Adrenal gland (tissue), 12 donors: ENCODE results near the gene RYR1. TPM values are rescaled to one million over a fixed set of nuclear protein-coding genes. Genes with fewer than 3 reads are reported as not detected.

Experiments
- DNase-seq, 7 donors: peaks; one replicate each; pipeline ENCODE4 v3.0.0-alpha.2; 2019 to 2020
- H3K27ac ChIP-seq, 5 donors: fragments of 200-600 bp; sonication (generic) in 4 of 5; 1 replicate in 3 of 5; 2 replicates in 2 of 5; pipeline versions ENCODE4 v1.5.1 to v1.8.0; 2016 to 2020; ENCODE audit warnings: mild to moderate bottlenecking in 1 of 5
- H3K27me3 ChIP-seq: fragments of 200-600 bp; 2 replicates; pipeline ENCODE4 v1.8.0; 2021
- H3K36me3 ChIP-seq, 2 donors: fragments of 200-600 bp; replicated peaks in 1 of 2; 1 replicate in 1 of 2; 2 replicates in 1 of 2; pipeline versions ENCODE4 v1.5.1 to v1.8.0; 2018 to 2022
- H3K4me1 ChIP-seq, 2 donors: fragments of 200-600 bp; replicated peaks in 1 of 2; 1 replicate in 1 of 2; 2 replicates in 1 of 2; pipeline versions ENCODE4 v1.5.1 to v1.8.0; 2018 to 2021
- H3K4me3 ChIP-seq, 4 donors: fragments of 200-600 bp; sonication (generic) in 3 of 4; one replicate each; pipeline ENCODE4 v1.5.1; 2016 to 2018
- H3K9me3 ChIP-seq, 3 donors: fragments of 200-600 bp; sonication (generic) in 1 of 3; replicated peaks in 1 of 3; 1 replicate in 2 of 3; 2 replicates in 1 of 3; pipeline versions ENCODE4 v1.5.1 to v1.8.0; 2016 to 2021
- POLR2A ChIP-seq, 2 donors: fragments of 450-650 bp; IDR thresholded peaks; one replicate each; pipeline ENCODE4 v1.6.1; 2017; ENCODE audit warnings: antibody characterized with exemption in 2 of 2, mild to moderate bottlenecking in 2 of 2, moderate library complexity in 1 of 2
- WGBS, 4 donors: extraction: QIAGEN DNeasy Blood & Tissue Kit in 2 of 4; methylation state at CpG; one replicate each; pipeline versions ENCODE4 v1.1.5 to v1.1.7; 2013 to 2017; 5-methylcytosine and 5-hydroxymethylcytosine counted together
- intact Hi-C, 2 donors: fragments of 100-400 bp; cut with DNase I; formaldehyde crosslinking; loops; one replicate each; pipeline versions ENCODE4 v1.14.1 to v1.15.0; 2022 to 2023
- polyA plus RNA-seq, 3 donors: library from polyadenylated mRNA; stranded (reverse); fragments of 200-250 nt in 2 of 3; fragments of 350-450 nt in 1 of 3; fragmentation: Illumina TruSeq in 1 of 3; extraction: RNeasy Lipid Tissue Mini Kit (QIAGEN cat#74804) in 1 of 3; gene quantifications; one replicate each; pipeline ENCODE4 v1.2.3, GENCODE V29; 2013 to 2014
- total RNA-seq, 9 donors: library from RNA; depleted of rRNA in 4 of 9; stranded (reverse); fragments of >200 nt in 4 of 9; fragments of 120-200 nt in 1 of 9; fragmentation: NEBNext Ultra II Directional in 1 of 9; extraction: Animal tissue kit (Norgen Biotek cat#: 25700) in 1 of 9; gene quantifications; one replicate each; pipeline versions ENCODE4 v1.1.0 to v1.2.4, GENCODE V29; 2013 to 2023
- TF ChIP-seq, protein P1 (sequence below), 6 experiments: fragments of 450-650 bp in 4 of 6; fragments of 200-600 bp in 2 of 6; sonication (generic) in 1 of 6; IDR thresholded peaks; 1 replicate in 5 of 6; 2 replicates in 1 of 6; pipeline versions ENCODE4 v1.5.1 to v1.8.0; 2016 to 2021; ENCODE audit warnings: antibody characterized with exemption in 6 of 6, mild to moderate bottlenecking in 2 of 6, moderate library complexity in 1 of 6
- donor health status: healthy with polysubstance abuse.
- donor health status: Bipolar disorder and iron deficiency.
- donor health status: DM: yes; HTN: yes; CAD: no.
- donor health status: DM: no; HTN: no; CAD: no.
- donor health status: DM: no; HTN: no; CAD: no.
- donor health status: DM: yes; HTN: yes; CAD: no.

Gene RYR1
- total and polyA plus RNA-seq, 12 donors: 0.90 to 10.0 (median 3.2) TPM

DNA sequence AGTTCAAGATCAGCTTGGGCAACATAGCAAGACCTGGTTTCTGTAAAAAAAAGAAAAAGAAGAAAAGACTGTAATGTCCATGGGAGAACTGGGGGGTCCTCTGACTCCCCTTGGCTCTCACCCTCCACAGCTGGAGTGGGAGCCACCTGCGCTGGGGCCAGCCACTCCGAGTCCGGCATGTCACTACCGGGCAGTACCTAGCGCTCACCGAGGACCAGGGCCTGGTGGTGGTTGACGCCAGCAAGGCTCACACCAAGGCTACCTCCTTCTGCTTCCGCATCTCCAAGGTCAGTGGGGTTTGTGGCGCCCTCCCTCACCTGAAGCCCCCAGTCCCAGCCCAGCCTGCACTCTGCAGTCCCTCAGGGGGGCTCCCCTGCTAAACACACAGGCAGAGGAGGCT lies 14.7 kb downstream of the RYR1 start:
- Histone ChIP-seq H3K4me3 (no peak overlapping the region), H3K36me3 (no peaks in the 10 kb centered on the region), H3K27me3 (no peaks in the 10 kb centered on the region), H3K4me1 (no peaks in the 10 kb centered on the region), H3K9me3 (no peaks in the 10 kb centered on the region), H3K27ac (no peak overlapping the region)
- intact Hi-C loops: no loop called here
- TF ChIP-seq, protein P1, sequence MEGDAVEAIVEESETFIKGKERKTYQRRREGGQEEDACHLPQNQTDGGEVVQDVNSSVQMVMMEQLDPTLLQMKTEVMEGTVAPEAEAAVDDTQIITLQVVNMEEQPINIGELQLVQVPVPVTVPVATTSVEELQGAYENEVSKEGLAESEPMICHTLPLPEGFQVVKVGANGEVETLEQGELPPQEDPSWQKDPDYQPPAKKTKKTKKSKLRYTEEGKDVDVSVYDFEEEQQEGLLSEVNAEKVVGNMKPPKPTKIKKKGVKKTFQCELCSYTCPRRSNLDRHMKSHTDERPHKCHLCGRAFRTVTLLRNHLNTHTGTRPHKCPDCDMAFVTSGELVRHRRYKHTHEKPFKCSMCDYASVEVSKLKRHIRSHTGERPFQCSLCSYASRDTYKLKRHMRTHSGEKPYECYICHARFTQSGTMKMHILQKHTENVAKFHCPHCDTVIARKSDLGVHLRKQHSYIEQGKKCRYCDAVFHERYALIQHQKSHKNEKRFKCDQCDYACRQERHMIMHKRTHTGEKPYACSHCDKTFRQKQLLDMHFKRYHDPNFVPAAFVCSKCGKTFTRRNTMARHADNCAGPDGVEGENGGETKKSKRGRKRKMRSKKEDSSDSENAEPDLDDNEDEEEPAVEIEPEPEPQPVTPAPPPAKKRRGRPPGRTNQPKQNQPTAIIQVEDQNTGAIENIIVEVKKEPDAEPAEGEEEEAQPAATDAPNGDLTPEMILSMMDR (IDR thresholded peaks at IDR 0.05): no peak
- no peak for TF ChIP-seq POLR2A (IDR thresholded peaks at IDR 0.05)
- no peak for DNase-seq
- 87 to 94% (median 92%) methylated on average over 3 to 9 of the region's 9 CpGs for WGBS, 4 donors

GRCh38 chr19:38449518-38449917 lies 16.0 kb downstream of the RYR1 start:
- H3K27me3 ChIP-seq: no peaks in the 10 kb centered on the region
- H3K27ac ChIP-seq: no peak overlapping the region
- no peak for TF ChIP-seq POLR2A (IDR thresholded peaks at IDR 0.05)
- TF ChIP-seq, protein P1 (IDR thresholded peaks at IDR 0.05): no peak
- H3K36me3 ChIP-seq: no peaks in the 10 kb centered on the region
- no peaks in the 10 kb centered on the region for H3K4me1 ChIP-seq
- H3K4me3 ChIP-seq: no peak overlapping the region
- H3K9me3 ChIP-seq: no peaks in the 10 kb centered on the region
- 78 to 86% (median 79%) methylated on average over 5 of the region's 5 CpGs for WGBS, 4 donors
- DNase-seq: no peak
- intact Hi-C loops: no loop called here

- TF ChIP-seq, protein P1 (IDR thresholded peaks at IDR 0.05): no peak
- no peak for TF ChIP-seq POLR2A (IDR thresholded peaks at IDR 0.05)
- no peak for DNase-seq
- Histone ChIP-seq H3K4me3 (no peak overlapping the region), H3K27me3 (no peaks in the 10 kb centered on the region), H3K27ac (no peak overlapping the region), H3K9me3 (no peaks in the 10 kb centered on the region), H3K4me1 (no peaks in the 10 kb centered on the region), H3K36me3 (no peaks in the 10 kb centered on the region)
- WGBS, 4 donors: 78 to 83% (median 81%) methylated on average over 6 to 8 of the region's 8 CpGs
- intact Hi-C loops: no loop called here
Measured at GRCh38 chr19:38451036-38451435, 17.5 kb downstream of the RYR1 start.

DNA sequence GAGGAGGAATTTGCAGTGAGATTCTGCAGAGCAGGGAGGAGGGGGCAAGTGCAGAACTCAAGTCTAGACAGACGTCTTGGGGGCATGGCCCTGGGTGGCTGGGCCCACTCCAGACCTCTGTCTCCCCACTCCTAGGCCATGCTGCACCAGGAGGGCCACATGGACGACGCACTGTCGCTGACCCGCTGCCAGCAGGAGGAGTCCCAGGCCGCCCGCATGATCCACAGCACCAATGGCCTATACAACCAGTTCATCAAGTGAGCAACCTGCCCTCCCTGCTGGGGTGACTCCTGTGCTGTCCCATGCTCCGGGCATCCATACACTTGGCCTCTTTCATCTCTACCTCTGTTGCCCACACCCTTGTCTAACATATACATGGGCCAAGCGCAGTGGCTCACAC lies 18.1 kb downstream of the RYR1 start:
- intact Hi-C loops: no loop called here
- Histone ChIP-seq H3K4me1 (no peaks in the 10 kb centered on the region), H3K27ac (no peak overlapping the region), H3K27me3 (no peaks in the 10 kb centered on the region), H3K9me3 (no peaks in the 10 kb centered on the region), H3K4me3 (no peak overlapping the region), H3K36me3 (no peaks in the 10 kb centered on the region)
- DNase-seq: no peak
- TF ChIP-seq, protein P1 (IDR thresholded peaks at IDR 0.05): no peak
- 87 to 93% (median 90%) methylated on average over 6 to 9 of the region's 9 CpGs for WGBS, 4 donors
